Prostate gland (tissue), 2 donors: ENCODE measurements around the gene TSC22D1.

Experiments
- CTCF ChIP-seq, 4 experiments: fragments of 200-600 bp in 2 of 4; fragments of 450-650 bp in 2 of 4; sonication (generic) in 2 of 4; IDR thresholded peaks; 1 replicate in 3 of 4; 2 replicates in 1 of 4; pipeline ENCODE4 v1.5.1; 2016 to 2019; ENCODE audit warnings: antibody characterized with exemption in 4 of 4, mild to moderate bottlenecking in 2 of 4, moderate library complexity in 2 of 4
- POLR2A ChIP-seq: fragments of 450-650 bp; IDR thresholded peaks from one replicate; pipeline ENCODE4 v1.6.1; 2016; ENCODE audit warnings: antibody characterized with exemption, mild to moderate bottlenecking
- POLR2AphosphoS5 ChIP-seq: sonication (generic); formaldehyde crosslinking; IDR thresholded peaks from one replicate; pipeline ENCODE4 v1.6.1; 2017; ENCODE audit warnings: antibody characterized with exemption

DNA sequence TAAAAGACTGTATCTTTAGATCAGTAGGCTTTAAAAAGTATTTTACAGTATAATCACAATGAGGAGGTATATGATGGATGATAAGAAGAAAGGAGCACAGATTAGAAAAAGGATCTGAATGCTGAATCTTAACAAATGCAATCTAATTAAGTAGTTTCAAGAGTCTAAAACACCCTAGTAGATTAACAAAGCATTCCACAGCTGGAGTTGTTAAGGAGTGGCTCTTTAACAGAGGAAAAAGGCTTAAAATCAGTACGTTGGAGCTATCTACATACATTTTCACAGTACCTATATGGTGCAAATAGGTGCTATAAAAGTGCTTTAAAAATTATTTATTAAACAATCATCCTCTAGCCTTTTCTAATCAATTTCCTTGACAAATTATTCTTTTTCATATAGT lies 34.5 kb downstream of the TSC22D1 start:
- TF ChIP-seq CTCF (IDR thresholded peaks at IDR 0.05) (no peak), POLR2A (no peak), POLR2AphosphoS5 (no peak)
